OCI-LY3 (cell line): ENCODE results near the gene TBPL1.

ENCODE experiments used
- H2AFZ ChIP-seq: fragments of 200-600, 300-600 bp; shearing (Covaris generic); 2 replicates; pipeline ENCODE4 v1.6.0; 2014; ENCODE audit warnings: antibody characterized with exemption, low read depth, low read length
- H3K27ac ChIP-seq: fragments of 200-600, 300-600 bp; sonication (generic); 2 replicates; pipeline ENCODE4 v1.5.1; 2014; ENCODE audit warnings: mild to moderate bottlenecking, low read length, moderate library complexity, mixed read lengths
- H3K27me3 ChIP-seq: fragments of 200-600, 300-600 bp; sonication (generic); 2 replicates; pipeline ENCODE4 v1.6.1; 2014; ENCODE audit warnings: low read depth, low read length, mixed read lengths
- H3K36me3 ChIP-seq: fragments of 200-600, 300-600 bp; sonication (generic); replicated peaks from 2 replicates; pipeline ENCODE3; 2014; ENCODE audit warnings: low read depth, low read length, mixed read lengths
- H3K4me1 ChIP-seq: fragments of 300-600, 200-600 bp; sonication (generic); 2 replicates; pipeline ENCODE4 v1.6.1; 2014; ENCODE audit warnings: low read length, mixed read lengths
- H3K4me2 ChIP-seq: fragments of 200-600, 300-600 bp; sonication (generic); 2 replicates; pipeline ENCODE4 v1.6.1; 2014; ENCODE audit warnings: low read length, mixed read lengths
- H3K4me3 ChIP-seq: fragments of 300-600, 200-600 bp; sonication (generic); 2 replicates; pipeline ENCODE4 v1.5.1; 2014; ENCODE audit warnings: antibody characterized with exemption, mild to moderate bottlenecking, low read length, moderate library complexity
- H3K79me2 ChIP-seq: fragments of 300-600, 200-600 bp; shearing (Covaris generic); 2 replicates; pipeline ENCODE4 v1.6.1; 2014; ENCODE audit warnings: mild to moderate bottlenecking, low read length, mixed read lengths
- H3K9ac ChIP-seq: fragments of 300-600, 200-600 bp; shearing (Covaris generic); 2 replicates; pipeline ENCODE4 v1.6.0; 2014; ENCODE audit warnings: mild to moderate bottlenecking, low read length, moderate library complexity
- H3K9me3 ChIP-seq: fragments of 200-600, 300-600 bp; shearing (Covaris generic); 2 replicates; pipeline ENCODE4 v1.6.1; 2014; ENCODE audit warnings: low read length, mixed read lengths; ENCODE audit not compliant: insufficient read depth
- H4K20me1 ChIP-seq: fragments of 200-600, 300-600 bp; sonication (generic); 2 replicates; pipeline ENCODE4 v1.6.1; 2016; ENCODE audit warnings: low read length, mixed read lengths; ENCODE audit not compliant: insufficient read depth
- CTCF ChIP-seq: fragments of 200-600, 300-600 bp; sonication (generic); IDR thresholded peaks from 2 replicates; pipeline ENCODE4 v1.5.1; 2014; ENCODE audit warnings: antibody characterized with exemption, low read length, low read depth
- EZH2phosphoT487 ChIP-seq: fragments of 200-600 bp; shearing (Covaris generic); IDR thresholded peaks from 2 replicates; pipeline ENCODE4 v1.6.1; 2018; ENCODE audit warnings: antibody characterized with exemption, mixed run types, low read depth

The TBPL1 gene

GRCh38 chr6:133939778-133940667 lies 13.0 kb upstream of the TBPL1 start:
- Histone ChIP-seq H3K79me2 (no peaks in the 10 kb centered on the region), H3K4me3 (no peak overlapping the region), H3K4me1 (no peaks in the 10 kb centered on the region), H3K27me3 (no peaks in the 10 kb centered on the region), H3K4me2 (peak overlapping the region; percentile 7; the same call in 1 of the 2 replicates), H3K9ac (no peak overlapping the region), H2AFZ (0 out of 2 replicates have a peak overlapping the region, but pooled peaks have one; percentile 39), H4K20me1 (no peaks in the 10 kb centered on the region), H3K36me3 (no peaks in the 10 kb centered on the region), H3K27ac (no peak overlapping the region), H3K9me3 (no peaks in the 10 kb centered on the region)
- no peak for TF ChIP-seq CTCF
- TF ChIP-seq EZH2phosphoT487: no peak

GRCh38 chr6:133945158-133945557 lies 7.9 kb upstream of the TBPL1 start:
- H3K4me1 ChIP-seq: no peaks in the 10 kb centered on the region
- H4K20me1 ChIP-seq: no peaks in the 10 kb centered on the region
- no peak overlapping the region for H3K9ac ChIP-seq
- TF ChIP-seq CTCF: no peak
- no peak for TF ChIP-seq EZH2phosphoT487
- H2AFZ ChIP-seq: no peak overlapping the region
- H3K27me3 ChIP-seq: no peaks in the 10 kb centered on the region
- H3K27ac ChIP-seq: no peak overlapping the region
- no peaks in the 10 kb centered on the region for H3K9me3 ChIP-seq
- H3K4me2 ChIP-seq: no peak overlapping the region
- H3K36me3 ChIP-seq: no peaks in the 10 kb centered on the region
- H3K4me3 ChIP-seq: no peak overlapping the region
- H3K79me2 ChIP-seq: no peaks in the 10 kb centered on the region

GRCh38 chr6:133947302-133947900 lies 5.6 kb upstream of the TBPL1 start:
- Histone ChIP-seq H3K79me2 (no peaks in the 10 kb centered on the region), H3K27me3 (no peaks in the 10 kb centered on the region), H3K27ac (no peak overlapping the region), H3K9me3 (no peaks in the 10 kb centered on the region), H4K20me1 (no peaks in the 10 kb centered on the region), H3K4me1 (no peaks in the 10 kb centered on the region), H3K9ac (no peak overlapping the region), H3K4me2 (no peak overlapping the region), H3K4me3 (no peak overlapping the region), H3K36me3 (no peaks in the 10 kb centered on the region), H2AFZ (no peak overlapping the region)
- TF ChIP-seq CTCF: no peak

- Histone ChIP-seq H3K4me3 (no peak overlapping the region), H3K9ac (no peak overlapping the region), H3K9me3 (no peaks in the 10 kb centered on the region), H2AFZ (no peak overlapping the region), H3K79me2 (peaks cover 4% of the 10 kb centered on the region), H3K4me2 (no peak overlapping the region), H3K27me3 (no peaks in the 10 kb centered on the region), H3K4me1 (no peaks in the 10 kb centered on the region), H3K36me3 (no peaks in the 10 kb centered on the region), H3K27ac (no peak overlapping the region), H4K20me1 (no peaks in the 10 kb centered on the region)
- TF ChIP-seq EZH2phosphoT487 (no peak), CTCF (no peak)
These were observed 4.6 kb upstream of the TBPL1 start for GRCh38 chr6:133948472-133948871.
